HG03060 (cell line): ENCODE results near the gene MEGF9.
A peak's percentile ranks its signal among the peaks of the same experiment; 100 is the strongest.

Experiments used
- ATAC-seq: cut with Tn5 transposase; IDR thresholded peaks from one replicate; pipeline ENCODE4 v1.9.1; 2021; ENCODE audit warnings: low read depth, moderate number of reproducible peaks; ENCODE audit not compliant: unreplicated experiment

MEGF9 gene

DNA sequence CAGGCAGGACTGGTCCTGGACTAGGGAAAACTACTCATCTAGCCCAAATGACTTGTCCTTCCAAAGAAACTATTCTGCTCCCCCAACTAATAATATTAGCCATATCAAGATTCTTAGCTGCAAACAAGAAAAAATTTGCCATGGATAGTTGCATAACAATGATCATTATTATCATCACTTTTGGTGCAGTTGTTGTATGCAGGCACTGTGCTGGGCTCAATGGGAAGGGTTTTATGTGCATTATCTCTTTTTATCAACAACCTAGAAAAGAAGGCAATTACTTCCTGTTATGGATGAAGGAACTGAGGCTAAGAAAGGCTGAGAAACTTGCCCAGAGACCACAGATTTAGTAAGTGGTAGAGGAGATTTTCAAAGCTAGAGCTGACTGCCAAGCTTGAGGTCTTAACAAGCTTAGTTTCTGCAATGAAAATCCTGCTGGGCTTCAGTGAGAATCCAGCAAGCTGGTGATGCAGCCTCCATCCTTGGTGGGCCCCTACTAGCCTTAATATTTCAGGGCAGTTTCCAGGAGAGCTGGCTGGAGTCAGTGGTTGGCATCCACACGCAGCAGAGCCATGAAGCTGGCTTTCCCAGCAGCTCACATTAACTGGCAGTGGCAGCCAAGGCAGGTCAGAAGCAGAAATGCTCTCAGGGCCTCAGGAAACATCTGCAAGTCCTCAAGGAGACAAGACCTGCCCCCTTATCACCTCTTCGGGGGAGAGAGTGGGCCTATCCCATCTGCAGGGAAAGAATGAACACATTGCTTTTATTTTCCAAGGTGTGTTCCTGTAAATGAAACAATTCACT is 20.5 kb upstream of the MEGF9 start:
- ATAC-seq = no peak

DNA sequence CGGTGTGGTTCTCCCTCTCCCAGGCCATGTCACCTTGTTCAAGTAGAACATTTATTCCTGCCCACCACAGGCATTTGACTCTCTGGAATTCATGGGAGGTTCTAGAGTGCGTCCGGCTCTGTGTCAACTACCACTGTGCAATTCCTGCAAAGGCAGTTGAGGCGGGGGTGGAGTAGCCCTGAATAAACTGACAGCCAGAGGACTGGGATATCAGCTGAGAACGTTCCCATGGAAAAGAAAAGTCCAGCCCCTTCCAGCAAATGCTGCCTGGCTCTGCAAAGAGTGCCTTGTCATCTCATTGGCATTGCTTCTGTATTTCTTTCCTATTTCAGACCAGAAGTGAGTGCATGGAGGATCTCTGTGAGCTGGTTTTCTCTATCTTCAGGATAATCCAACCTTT is 18.9 kb upstream of the MEGF9 start:
- no peak for ATAC-seq

DNA sequence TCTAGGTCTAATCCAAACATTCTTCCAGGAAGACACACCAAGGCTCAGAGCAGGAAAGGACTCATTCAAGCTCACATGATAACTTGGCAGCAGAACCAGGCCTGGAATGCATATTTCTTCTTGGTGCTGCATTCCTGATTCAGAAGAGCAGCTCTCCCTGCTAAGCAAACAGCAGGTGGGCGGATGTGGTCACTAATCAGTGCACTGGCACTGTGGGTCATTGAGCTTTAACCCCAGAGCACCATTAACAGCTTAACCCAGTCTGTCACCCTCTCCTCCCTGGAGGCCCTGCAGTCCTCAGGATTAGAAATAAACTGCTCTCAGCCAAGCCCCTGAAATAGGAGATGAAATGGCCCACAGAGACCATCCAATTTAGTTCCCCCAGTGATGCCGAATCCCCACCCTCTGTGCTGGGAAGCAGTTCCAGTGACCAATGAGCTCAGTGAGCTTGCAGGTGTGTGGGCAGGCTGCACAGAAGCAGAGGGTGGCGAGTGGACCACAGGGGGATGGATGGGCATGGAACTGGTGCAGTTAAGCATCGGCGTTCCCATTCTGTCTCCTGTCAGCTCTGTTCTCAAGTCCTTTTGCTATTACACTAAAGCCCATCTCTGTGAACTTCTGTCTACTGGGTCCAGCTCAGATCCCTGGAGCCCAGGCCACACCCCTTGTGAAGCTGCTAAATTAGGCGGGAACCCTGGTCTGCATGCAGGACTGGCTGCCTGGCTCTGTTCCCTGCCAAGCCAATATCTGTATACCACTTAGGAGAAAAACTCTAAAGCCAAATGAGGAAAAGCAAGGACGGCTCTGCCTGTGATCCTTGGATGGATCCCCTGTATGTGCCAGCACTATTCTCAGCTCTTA is 16.6 kb upstream of the MEGF9 start:
- ATAC-seq = no peak

DNA sequence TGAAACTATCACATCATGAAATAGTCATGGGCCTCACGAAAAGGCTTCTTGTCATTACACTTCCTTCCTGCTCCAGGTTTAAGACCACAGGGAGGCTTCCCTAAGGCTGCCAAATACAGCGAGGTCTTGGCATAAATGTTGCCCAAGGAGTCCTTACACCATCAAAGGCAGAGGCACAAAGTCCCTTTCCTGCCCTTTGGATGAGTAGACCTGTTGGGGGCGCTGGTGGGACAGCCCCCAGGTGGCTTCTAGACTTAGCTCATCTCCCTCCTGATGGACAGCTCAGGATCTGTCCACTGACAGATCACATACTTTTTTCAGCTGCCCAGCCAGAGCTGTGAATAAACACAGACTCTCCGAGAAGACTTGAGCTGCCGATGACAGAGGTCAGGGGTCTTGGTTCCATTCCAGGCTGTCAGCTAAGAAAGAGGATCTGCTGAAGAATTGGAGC is 15.5 kb upstream of the MEGF9 start:
- ATAC-seq = no peak

DNA sequence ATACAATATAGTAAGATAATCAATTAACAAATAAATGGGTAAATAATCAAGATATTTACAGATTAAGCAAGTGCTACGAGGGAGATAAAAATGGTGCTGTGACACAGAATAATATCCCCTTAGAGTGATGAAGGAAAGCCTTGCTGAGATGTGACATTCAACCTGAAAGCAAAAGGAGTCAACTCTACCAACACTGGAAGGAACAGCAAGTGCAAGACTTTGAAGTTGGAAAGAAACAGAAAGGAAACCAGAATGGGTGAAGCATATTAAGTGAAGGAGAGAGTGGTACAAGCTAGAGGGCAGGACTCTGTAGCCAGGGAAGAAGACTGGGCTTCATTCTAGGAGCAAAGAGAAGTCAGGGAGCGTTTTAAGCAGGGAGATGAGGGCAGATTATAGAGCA is 12.2 kb upstream of the MEGF9 start:
- ATAC-seq = no peak

DNA sequence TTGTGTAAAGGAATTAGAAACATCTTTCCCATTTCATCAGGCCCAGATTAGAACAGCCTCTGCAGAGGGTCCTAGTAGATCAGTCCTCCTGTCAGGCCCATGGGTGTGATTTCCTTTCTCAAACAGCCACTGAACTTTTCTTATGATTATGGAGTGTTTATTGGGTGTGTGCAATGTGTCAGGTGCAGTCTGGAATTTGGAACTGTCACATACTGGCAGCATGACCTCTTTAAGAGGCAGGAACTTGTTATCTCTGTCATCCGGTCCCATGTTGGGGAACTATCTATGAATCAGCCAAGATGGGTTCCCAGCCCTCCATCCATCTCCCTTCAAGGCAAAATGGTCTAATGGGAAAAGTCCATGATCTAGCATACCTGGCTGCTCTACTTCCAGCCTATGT is 11.6 kb upstream of the MEGF9 start:
- no peak for ATAC-seq

DNA sequence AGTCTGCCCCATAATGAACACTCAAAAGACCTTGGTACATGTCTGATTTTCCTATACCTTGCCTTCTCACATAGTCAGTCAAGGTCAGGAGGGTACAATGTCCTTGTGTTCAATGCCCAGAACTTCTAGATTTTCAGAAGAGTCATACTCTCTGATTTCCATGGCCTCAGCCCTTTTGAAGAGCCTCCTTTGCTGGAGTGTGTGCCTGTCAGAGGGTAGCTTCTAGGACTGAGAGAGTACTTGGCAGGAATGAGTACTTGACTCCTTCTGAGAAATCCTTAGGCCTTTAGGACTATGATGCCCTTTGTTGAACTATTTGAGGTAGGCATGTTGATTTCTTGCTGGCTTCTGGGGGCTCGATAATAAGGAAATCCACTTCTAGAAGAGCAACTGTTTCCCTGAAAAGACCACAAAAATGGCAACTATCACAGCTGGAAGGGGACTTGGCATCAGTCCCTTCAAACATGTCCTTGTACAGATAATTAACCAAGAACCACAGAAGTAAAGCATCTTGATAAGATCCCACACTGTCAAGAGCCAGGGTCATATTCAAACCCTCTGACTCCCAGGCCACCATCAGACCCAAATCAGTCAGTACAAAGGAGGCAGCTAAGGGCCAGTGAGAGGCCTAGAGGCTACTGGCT is 10.6 kb upstream of the MEGF9 start:
- ATAC-seq = no peak

DNA sequence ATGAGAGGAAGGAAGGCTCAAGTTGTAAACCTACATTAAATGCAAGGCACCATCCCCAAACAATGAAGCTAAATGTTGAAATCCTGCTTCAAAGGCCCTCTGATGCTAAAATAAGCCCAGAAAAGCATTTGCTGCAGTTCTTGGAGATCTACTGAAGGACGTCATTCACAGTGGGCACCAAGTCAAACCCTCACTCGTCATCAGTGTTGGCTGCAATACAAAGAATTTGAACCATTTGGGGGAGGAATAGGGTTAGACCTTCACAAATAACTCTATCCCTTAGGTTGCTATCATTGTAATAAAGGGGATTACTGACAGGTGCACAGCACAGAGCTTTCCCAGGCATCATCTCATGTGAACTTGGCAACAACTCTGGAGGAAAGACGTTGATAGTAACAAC is 9.3 kb upstream of the MEGF9 start:
- no peak for ATAC-seq

DNA sequence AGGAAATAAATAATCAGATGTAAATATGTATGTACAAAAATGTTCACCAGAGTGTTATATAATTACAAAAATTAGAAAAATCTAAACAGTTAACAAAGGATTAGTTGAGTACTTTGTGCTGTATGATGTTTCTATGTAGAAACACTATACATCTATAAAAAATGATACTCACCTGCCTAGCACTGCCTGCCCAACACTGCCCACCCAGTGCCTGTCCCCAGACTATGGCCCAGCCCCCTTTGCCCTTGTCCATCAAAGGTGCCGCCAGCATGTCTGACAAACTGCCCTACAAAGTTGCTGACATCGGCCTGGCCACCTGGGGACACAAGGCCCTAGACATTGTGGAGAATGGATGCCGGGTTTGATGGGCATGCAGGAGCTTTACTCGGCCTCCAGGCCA is 6.1 kb upstream of the MEGF9 start:
- no peak for ATAC-seq

DNA sequence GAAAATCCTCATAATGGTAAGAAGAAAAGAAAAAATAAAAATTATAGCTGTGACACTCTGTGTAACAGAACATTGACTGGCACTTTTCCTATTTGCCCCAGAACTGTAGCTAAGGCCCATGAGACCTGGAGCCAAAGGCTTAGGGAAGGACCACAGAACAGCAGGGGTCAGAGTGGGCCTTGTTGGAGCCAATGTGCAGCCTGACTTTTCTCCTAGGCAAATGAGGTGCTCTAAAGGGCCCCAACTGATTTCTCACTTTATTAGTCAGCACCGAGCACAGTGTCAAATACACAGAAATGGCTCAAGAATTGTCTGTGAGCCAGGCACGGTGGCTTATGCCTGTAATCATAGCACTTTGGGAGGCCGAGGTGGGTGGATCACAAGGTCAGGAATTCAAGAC is 4.0 kb upstream of the MEGF9 start:
- ATAC-seq = no peak

DNA sequence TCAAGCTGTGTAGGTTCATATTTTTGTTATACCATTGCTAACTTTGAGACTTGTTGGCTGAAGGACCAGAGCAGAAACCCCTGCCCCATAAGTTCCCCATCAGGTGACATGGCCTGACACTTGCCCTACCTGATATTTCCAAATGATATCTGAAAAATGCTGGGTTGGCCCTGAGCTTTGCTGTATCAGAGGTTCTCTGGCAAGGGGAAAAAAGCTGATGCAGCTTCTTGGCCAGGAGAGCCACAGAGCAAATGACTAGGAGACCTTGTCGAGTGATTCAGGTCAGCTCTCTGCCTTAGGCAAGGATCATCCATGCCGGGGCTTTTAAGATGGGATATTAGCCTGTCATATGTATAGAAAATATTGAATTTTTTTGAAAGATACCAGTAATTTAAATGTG is 2.9 kb upstream of the MEGF9 start:
- ATAC-seq = no peak

DNA sequence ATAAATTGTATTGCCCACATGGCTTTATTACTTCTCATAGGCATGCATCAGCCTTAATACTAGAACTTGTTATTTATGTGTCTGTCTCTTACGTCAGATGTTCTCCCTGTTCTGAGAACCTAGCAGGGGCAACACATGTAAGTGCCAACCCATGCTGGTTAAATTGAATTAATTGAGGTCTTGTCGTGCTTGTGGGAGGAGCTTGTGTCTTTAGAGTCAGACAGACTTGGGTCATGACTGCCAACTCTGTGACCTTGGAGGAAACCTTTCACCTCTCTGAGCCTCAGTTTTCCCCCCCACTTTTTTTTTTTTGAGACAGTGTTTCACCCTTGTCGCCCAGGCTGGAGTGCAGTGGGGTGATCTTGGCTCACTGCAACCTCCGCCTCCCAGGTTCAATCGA is 2.2 kb upstream of the MEGF9 start:
- ATAC-seq = no peak

DNA sequence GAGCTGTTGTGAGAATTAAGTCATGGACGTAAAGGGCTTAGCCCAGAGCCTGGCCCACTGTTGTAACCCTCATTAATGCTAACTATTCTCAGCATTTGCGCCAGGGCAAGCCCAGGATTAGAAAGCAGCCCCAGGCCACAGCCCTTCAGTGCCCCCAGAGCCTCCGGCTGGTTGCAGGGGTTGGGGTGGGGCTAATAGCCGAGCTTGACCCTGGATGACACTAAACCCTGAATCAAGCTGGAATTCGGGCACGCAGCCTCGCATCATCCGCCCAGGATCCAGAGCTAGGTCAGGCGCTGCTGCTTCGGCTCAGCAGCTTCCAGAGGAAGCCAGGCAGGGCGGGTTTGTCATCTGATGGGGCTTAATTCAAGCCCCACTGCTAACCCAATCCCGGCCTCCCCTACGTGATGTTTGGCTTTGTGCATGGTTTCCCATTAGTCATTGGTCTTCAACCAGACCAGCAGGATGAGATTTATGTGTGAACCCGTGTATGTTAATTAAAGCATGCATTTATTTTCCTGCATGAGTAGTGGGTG is 1.2 kb upstream of the MEGF9 start:
- ATAC-seq = no peak

DNA sequence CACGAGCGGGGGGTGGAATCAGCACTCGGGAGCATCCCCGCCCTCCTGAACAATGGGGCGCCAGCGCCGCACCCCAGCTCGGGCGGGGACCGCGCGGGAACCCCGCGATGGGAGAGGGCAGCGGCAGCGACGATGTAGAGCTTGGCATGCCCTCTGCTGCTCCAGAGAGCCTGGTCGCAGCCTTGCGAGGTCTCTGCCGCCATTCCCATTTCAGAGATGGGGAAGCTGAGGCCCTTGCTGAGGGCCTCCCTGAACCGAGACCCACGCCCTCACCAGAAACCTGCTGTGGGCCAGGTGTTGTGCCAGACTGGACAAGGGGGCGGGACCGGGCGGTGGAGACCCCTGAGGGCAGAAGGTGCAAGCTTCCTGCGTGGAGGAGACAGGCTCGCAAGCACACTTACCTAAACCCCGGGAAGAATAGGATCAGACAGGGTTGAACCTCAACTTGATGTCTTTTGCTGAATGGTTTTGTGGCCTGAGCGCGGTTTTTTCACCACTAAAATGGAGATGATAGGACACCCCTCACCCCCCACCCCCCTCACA is 647 bp upstream of the MEGF9 start:
- ATAC-seq = peak; percentile 21

DNA sequence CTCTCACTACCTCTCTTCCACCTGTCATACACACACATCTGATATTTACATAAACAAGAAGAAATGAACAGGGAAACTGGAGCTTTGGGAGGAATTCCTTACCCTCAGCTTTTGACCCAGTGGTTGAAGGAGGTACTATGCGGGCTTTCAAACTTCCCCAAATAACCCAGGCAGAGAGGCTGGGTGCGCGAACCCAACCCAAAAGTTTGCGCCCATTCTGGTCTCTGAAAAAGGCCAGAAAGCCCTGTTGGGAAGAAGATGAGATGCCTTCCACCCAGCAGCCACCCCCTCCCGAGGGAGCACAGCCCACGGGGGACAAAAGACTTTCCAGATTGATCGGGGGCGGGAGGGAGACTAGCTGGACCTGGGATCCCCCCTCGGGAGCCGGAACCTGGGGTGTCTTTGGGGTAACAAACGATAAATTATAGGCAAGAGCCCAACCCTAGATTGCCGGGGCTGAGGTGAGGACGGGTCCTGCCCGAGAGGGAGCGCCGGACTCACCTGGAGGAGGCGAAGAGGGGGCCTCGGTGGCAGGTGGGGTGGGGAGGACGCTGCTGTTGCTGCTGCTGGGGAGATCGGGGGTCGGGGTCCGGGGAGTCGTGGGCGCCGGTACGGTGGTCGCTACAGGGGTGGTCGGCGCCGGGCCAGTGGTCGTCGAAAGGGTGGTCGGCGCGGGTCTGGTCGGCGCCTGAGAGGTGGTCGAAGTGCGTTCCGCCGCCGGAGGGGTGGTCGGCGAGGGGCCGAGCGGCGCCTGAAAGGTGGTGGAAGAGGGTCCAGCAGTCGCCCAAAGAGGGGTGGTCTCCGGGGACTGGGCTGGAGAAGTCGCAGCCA is 798 bp downstream of the MEGF9 start:
- ATAC-seq = no peak

DNA sequence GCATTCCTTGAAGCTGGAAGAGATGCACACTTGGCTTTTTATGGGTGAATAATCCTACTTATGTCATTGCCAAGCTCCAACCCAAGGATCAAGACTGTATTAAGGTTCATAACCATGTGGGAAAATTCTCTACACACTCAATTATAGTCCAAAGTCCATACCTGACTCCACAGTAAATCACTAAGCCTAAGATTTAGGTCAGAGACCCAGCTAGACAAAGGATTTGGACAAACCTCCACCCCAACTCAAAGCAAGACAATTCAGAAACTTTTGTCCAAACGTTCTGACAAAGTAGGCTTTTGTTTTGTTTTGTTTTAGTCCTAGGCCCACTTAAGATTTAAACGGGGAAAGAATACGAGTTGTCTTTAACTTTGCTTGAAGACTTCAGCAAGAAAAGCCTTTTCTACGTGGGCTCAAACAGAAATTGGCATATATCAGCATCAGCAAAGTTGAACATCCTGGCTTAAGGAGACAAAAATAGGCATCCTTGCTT is 1.7 kb downstream of the MEGF9 start:
- no peak for ATAC-seq

DNA sequence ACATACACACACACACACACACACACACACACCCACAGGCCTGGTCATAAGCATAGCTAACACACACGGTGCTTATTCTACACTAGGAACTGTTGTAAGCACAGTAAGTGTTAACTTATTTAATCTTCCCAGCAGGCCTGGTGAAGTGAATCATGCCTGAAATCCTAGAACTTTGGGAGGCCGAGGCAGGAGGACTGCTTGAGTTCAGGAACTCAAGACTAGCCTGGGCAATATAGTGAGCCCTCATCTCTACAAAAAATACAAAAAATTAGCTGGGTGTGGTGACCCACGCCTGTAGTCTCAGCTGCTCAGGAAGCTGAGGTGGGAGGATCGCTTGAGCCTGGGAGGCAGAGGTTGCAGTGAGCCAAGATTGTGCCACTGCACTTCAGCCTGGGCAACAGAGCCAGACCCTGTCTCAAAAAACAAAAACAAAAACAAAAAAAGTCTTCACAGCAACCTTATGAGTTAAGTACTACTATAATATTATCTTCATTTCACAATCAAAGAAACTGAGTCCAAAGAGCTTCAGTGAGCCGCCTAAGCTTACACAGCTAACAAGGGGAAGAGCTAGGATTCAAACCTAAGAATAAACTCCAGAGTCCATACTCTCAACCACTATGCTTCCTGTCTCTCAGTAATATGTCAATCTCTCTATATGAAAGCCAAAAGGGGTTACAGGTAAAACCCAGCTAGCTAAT is 2.3 kb downstream of the MEGF9 start:
- ATAC-seq = no peak

DNA sequence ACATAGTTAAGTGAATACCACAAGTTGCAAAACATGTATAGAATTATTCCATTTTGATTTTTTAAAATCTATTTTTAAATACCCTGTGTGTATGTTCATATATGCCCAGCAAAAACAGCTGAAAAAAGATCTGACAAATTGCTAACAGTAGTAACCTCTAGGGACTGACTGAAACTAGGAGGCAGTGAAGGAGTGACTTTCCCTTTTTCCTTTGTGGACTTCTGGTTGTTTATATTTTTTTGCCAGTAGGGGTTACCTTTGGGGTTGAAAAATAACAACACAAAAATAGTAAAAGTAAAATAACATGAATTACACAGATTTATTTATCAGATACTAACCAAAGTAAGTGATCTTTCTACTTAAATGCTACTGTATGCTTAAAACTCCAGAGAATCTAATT is 2.9 kb downstream of the MEGF9 start:
- no peak for ATAC-seq
